Measurements from ENCODE around the gene ZNF627. TPM values are rescaled to one million over a fixed set of nuclear protein-coding genes. Genes with fewer than 3 reads are reported as not detected.
"Not testable (repeated sequence)": the region's sequence is repeated elsewhere in the genome, so short reads cannot be mapped to it uniquely, and the experiment has no call there.

ZNF627 gene
- total RNA-seq, 1 donor from 2014 or later: 33.6 TPM

DNA sequence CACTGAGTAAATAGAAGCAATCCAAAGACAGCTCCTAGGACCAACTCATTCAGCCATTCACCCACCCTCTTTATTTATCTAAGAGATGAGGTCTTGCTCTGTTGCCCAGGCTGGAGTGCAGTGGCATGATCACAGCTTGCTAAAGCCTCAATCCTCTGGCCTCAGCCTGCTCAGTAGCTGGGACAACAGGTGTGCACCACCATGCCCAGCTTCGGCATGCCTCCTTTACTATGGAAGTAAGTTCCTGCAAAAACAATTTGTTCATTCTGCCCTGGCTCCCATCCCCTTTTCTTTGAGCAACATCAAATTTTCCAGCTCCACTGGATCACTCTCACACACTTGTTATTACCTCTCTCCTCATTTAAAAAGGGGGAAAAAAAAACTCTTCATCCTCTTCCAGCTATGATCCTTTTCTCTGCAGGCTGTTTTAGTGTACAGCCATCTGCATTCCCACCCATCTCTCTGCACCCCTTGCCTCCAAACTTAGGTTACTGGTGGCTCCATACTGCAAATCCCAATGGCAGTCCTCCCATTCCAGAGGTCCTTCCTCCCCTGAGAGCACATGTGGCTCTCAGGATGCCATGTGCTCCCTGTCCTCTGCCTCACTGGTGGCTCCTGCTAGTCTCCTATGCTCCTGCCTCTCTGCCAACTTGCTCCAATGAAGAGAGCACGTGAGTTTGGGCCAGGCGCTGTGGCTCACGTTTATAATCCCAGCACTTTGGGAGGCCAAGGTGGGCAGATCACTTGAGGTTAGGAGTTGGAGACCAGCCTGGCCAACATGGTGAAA is 40.5 kb upstream of the ZNF627 start:
- Mint-ChIP-seq H3K27me3 (no peaks in the 10 kb centered on the region), H3K4me3 (ENCODE audit: low read depth) (peak overlapping the region; percentile 95), H3K9me3 (ENCODE audit: low read depth) (no peaks in the 10 kb centered on the region), H3K36me3 (ENCODE audit: insufficient read depth) (peaks cover 5% of the 10 kb centered on the region), H3K27ac (peak overlapping the region; percentile 80), H3K4me1 (ENCODE audit: low read depth) (peaks cover 19% of the 10 kb centered on the region)
- no peak for DNase-seq (ENCODE audit: low spot score, unreplicated experiment)
- TF ChIP-seq CTCF (IDR thresholded peaks at IDR 0.05; ENCODE audit: unreplicated experiment): no peak

DNA sequence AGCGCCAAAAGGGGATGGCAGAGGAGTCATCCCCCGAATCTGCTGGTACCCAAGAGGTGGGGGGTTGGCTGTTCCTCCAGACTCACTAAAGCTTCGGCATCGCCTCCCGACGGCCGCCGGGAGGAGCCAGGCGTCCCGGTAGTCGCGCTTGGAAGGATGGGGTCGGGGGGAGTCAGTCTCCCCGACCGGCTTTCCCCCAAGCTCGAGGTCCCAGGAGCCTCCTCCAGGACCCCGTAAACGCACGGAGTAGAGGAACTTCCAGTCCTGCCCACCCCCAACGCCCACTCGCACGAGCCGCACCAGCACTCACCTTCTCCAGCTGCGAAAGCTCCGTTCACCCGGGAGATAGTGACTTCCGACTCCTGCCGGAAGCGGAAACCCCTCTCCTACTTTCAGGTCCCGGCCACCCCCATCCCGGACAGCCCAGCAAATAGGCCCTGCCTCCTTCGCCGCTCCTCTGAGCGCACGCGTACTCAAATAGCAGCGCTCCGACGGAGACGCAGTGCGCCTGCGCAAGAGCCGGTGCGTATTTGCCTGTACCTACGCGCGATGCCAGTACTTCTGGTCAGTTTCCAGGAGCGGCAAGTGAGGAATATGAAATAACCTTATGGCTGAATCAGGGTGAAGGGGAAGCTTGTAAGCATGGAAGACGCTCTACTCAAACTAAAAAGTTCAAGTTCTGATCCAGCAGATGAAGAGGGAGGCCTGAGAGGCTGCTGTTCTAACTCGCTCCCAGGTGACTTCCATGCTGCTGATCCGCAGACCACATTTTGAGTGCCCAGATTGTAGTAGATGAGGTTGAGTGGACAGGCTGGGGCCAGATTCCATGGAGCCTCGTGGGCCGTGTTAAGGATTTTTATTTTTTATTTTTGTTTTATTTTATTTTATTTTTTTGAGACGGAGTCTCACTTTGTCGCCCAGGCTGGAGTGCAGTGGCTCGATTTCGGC is 38.1 kb upstream of the ZNF627 start, which contains the start of gene ELOF1:
Gene ELOF1 (minus strand): TSS at position 350 of the 948 bp plus-strand sequence. CDS start 4,883 bp downstream, outside the sequence.
- Mint-ChIP-seq H3K9me3 (ENCODE audit: low read depth) (no peaks in the 10 kb centered on the region), H3K4me3 (ENCODE audit: low read depth) (peak within 1 kb of the TSS; percentile 95), H3K27ac (peak within 1 kb of the TSS; percentile 93), H3K4me1 (ENCODE audit: low read depth) (peaks cover 19% of the 10 kb centered on the region), H3K27me3 (no peaks in the 10 kb centered on the region), H3K36me3 (ENCODE audit: insufficient read depth) (peaks cover 5% of the 10 kb centered on the region)
- no peak for TF ChIP-seq CTCF (IDR thresholded peaks at IDR 0.05; ENCODE audit: unreplicated experiment)
- DNase-seq (ENCODE audit: low spot score, unreplicated experiment): peak; percentile 96

- Mint-ChIP-seq H3K27me3 (no peaks in the 10 kb centered on the region), H3K9me3 (ENCODE audit: low read depth) (no peaks in the 10 kb centered on the region), H3K27ac (peak overlapping the region; percentile 68), H3K4me1 (ENCODE audit: low read depth) (peaks cover 19% of the 10 kb centered on the region), H3K36me3 (ENCODE audit: insufficient read depth) (peaks cover 3% of the 10 kb centered on the region), H3K4me3 (ENCODE audit: low read depth) (peak overlapping the region; percentile 77)
- peak; percentile 66 for TF ChIP-seq CTCF (IDR thresholded peaks at IDR 0.05; ENCODE audit: unreplicated experiment)
- DNase-seq (ENCODE audit: low spot score, unreplicated experiment): peak; percentile 21
Observed at GRCh38 chr19:11560404-11561051, 36.8 kb upstream of the ZNF627 start.

- no peak for DNase-seq (ENCODE audit: low spot score, unreplicated experiment)
- no peaks in the 10 kb centered on the region for H3K36me3 Mint-ChIP-seq (ENCODE audit: insufficient read depth)
- no peak for TF ChIP-seq CTCF (IDR thresholded peaks at IDR 0.05; ENCODE audit: unreplicated experiment)
- H3K27me3 Mint-ChIP-seq: no peaks in the 10 kb centered on the region
- H3K4me3 Mint-ChIP-seq (ENCODE audit: low read depth): no peak overlapping the region
- peaks cover 11% of the 10 kb centered on the region for H3K4me1 Mint-ChIP-seq (ENCODE audit: low read depth)
- H3K27ac Mint-ChIP-seq: peak overlapping the region; percentile 71
- no peaks in the 10 kb centered on the region for H3K9me3 Mint-ChIP-seq (ENCODE audit: low read depth)
Observed at GRCh38 chr19:11563532-11563931, 33.8 kb upstream of the ZNF627 start.

- not testable (repeated sequence) for H3K4me1 Mint-ChIP-seq (ENCODE audit: low read depth); DNase-seq (ENCODE audit: low spot score, unreplicated experiment); H3K4me3 Mint-ChIP-seq (ENCODE audit: low read depth); H3K36me3 Mint-ChIP-seq (ENCODE audit: insufficient read depth); H3K27me3 Mint-ChIP-seq; H3K9me3 Mint-ChIP-seq (ENCODE audit: low read depth)
- peak overlapping the region; percentile 26 for H3K27ac Mint-ChIP-seq
Observed at GRCh38 chr19:11564082-11564807, 33.0 kb upstream of the ZNF627 start.

DNA sequence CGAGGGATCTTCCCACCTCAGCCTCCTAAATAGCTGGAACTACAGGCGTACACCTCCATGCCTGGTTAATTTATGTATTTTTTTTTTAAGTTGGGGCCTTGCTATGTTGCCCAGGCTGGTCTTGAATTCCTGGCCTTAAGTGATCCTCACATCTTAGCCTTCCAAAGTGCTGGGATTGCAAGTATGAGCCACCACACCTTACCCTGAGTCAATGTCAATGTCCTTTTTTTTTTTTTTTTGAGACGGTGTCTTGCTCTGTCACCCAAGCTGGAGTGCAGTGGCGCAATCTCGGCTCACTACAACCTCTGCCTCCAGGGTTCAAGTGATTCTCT is 31.7 kb upstream of the ZNF627 start:
- H3K9me3 Mint-ChIP-seq (ENCODE audit: low read depth); H3K27ac Mint-ChIP-seq; DNase-seq (ENCODE audit: low spot score, unreplicated experiment); H3K4me1 Mint-ChIP-seq (ENCODE audit: low read depth); H3K4me3 Mint-ChIP-seq (ENCODE audit: low read depth); H3K36me3 Mint-ChIP-seq (ENCODE audit: insufficient read depth); H3K27me3 Mint-ChIP-seq: not testable (repeated sequence)

Data from progenitor cell of endocrine pancreas (in vitro differentiated cells).